ENCODE data around the gene BEST1.
"Not testable (repeated sequence)": the region's sequence is repeated elsewhere in the genome, so short reads cannot be mapped to it uniquely, and the experiment has no call there.

Gene BEST1

GRCh38 chr11:61999141-61999975 lies 49.2 kb downstream of the BEST1 start:
- no peak for DNase-seq (ENCODE audit: extremely low read depth, low read depth)
- no peak for TF ChIP-seq CTCF (IDR thresholded peaks at IDR 0.05; ENCODE audit: low read depth, low read length)

GRCh38 chr11:62000539-62001446 lies 50.6 kb downstream of the BEST1 start:
- no peak for DNase-seq (ENCODE audit: extremely low read depth, low read depth)

GRCh38 chr11:62001450-62002191 lies 51.5 kb downstream of the BEST1 start:
- no peak for TF ChIP-seq CTCF (IDR thresholded peaks at IDR 0.05; ENCODE audit: low read depth, low read length)
- no peak for DNase-seq (ENCODE audit: extremely low read depth, low read depth)

More at GRCh38 chr11:62000539-62001446, 50.6 kb downstream of the BEST1 start:
- no peak for TF ChIP-seq CTCF (IDR thresholded peaks at IDR 0.05; ENCODE audit: low read depth, low read length)

GRCh38 chr11:62002283-62002682 lies 52.1 kb downstream of the BEST1 start:
- DNase-seq (ENCODE audit: extremely low read depth, low read depth), result not testable (repeated sequence)

GRCh38 chr11:62004473-62004872 lies 54.3 kb downstream of the BEST1 start:
- no peak for TF ChIP-seq CTCF (IDR thresholded peaks at IDR 0.05; ENCODE audit: low read depth, low read length)
- DNase-seq (ENCODE audit: extremely low read depth, low read depth), result peak; percentile 55

GRCh38 chr11:62008193-62008592 lies 58.0 kb downstream of the BEST1 start:
- no peak for TF ChIP-seq CTCF (IDR thresholded peaks at IDR 0.05; ENCODE audit: low read depth, low read length)
- DNase-seq (ENCODE audit: extremely low read depth, low read depth), result no peak

- no peak for DNase-seq (ENCODE audit: extremely low read depth, low read depth)
- no peak for TF ChIP-seq CTCF (IDR thresholded peaks at IDR 0.05; ENCODE audit: low read depth, low read length)
Observed at GRCh38 chr11:62010935-62011528, 60.9 kb downstream of the BEST1 start.
